Measurements from ENCODE around the gene LARP4B. TPM values are rescaled to one million over a fixed set of nuclear protein-coding genes. Genes with fewer than 3 reads are reported as not detected.

Gene LARP4B
- total and polyA plus RNA-seq, 2 of the 13 experiments (the other 11 are each of a cell fraction or from before 2014, with no cell fraction given) = 19.5 to 30.2 TPM

- peaks cover 0 to 30% of the 10 kb centered on the region in 2 experiments; a peak in 3 of 5 replicates for H3K27me3 ChIP-seq (ENCODE audit: control insufficient read depth in 1 of 2, insufficient read depth in 2 of 2, low read length in 2 of 2)
- intact Hi-C loops (cut with micrococcal nuclease; ENCODE audit: unreplicated experiment) (loop anchor here (2.0 kb wide), 2 partner anchors 16 to 40 kb away; partner anchors contain the start of gene LARP4B), in situ Hi-C loops (cut with HindIII; ENCODE audit: extremely low pct_ligation_motif_present, low pct_unique_long_range_greater_than_20kb) (no loop called here)
- FAIRE-seq (no peak), ATAC-seq (no peak), DNase-seq (ENCODE audit: low spot score) (no peak)
- POLR2A ChIA-PET = interaction anchor here (1.0 to 3.0 kb wide), 4 partner anchors 15 to 78 kb away, joined by 4 to 39 read pairs (median 8); partner anchors contain the start of genes GTPBP4 and IDI1
- peak overlapping the region; percentile 46 for H3K9ac ChIP-seq (ENCODE audit: insufficient read depth, low read depth, low read length)
- peaks cover 65% of the 10 kb centered on the region for H3K4me1 ChIP-seq (ENCODE audit: insufficient read depth, low read length)
- H3K4me3 ChIP-seq (replicated peaks in 1 of 3; ENCODE audit: insufficient read depth in 1 of 3, low read depth in 2 of 3, low read length in 3 of 3) = peak overlapping the region; percentile 35 to 56 (median 44)
- peak overlapping the region; percentile 45 for H2AFZ ChIP-seq (ENCODE audit: low read length)
- H3K4me2 ChIP-seq (ENCODE audit: low read depth, low read length) = peak overlapping the region; percentile 77
- 1% methylated on average over 4 of the region's 4 CpGs for WGBS (ENCODE audit: low lambda C conversion rate)
- peak overlapping the region; percentile 68 for H3K27ac ChIP-seq (ENCODE audit: extremely low read length, insufficient read depth, low read length)
- BruUV-seq (replicated peaks) = no TSS peak
- no peaks in the 10 kb centered on the region for H3K79me2 ChIP-seq (ENCODE audit: insufficient read depth, low read length)
- no peaks in the 10 kb centered on the region for H3K9me3 ChIP-seq (ENCODE audit: low read length)
- H4K20me1 ChIP-seq (ENCODE audit: insufficient read depth, low read length) = no peaks in the 10 kb centered on the region
- H3K36me3 ChIP-seq (replicated peaks in 1 of 2; ENCODE audit: control insufficient read depth in 1 of 2, insufficient read depth in 2 of 2, low read length in 2 of 2) = no peaks in the 10 kb centered on the region
- CTCF ChIA-PET (ENCODE audit: low intra/inter-chr PET ratio, low total read pairs) = no interaction called here
- TF ChIP-seq ZNF772 (CRISPR knock-in tag; IDR thresholded peaks at IDR 0.05) = 0 out of 2 replicates have a peak, but pooled peaks have one; percentile 38
- no peak for TF ChIP-seq ZNF556 (CRISPR knock-in tag; IDR thresholded peaks at IDR 0.05; ENCODE audit: borderline replicate concordance)
- TF ChIP-seq XRCC5 (optimal IDR thresholded peaks at IDR 0.05; ENCODE audit: low read length) = no peak
- peak; percentile 95 for TF ChIP-seq ATF7 (IDR thresholded peaks at IDR 0.05)
- no peak for TF ChIP-seq ATF7 (CRISPR knock-in tag; IDR thresholded peaks at IDR 0.05)
- no peak for TF ChIP-seq ZBED4 (CRISPR knock-in tag; IDR thresholded peaks at IDR 0.05; ENCODE audit: borderline replicate concordance)
- no peak for TF ChIP-seq NCOA2 (CRISPR knock-in tag; IDR thresholded peaks at IDR 0.05)
- peak; percentile 22; the same call in 1 of the 2 replicates for TF ChIP-seq CEBPG (CRISPR knock-in tag; IDR thresholded peaks at IDR 0.05)
- no peak for TF ChIP-seq CENPX (CRISPR knock-in tag; IDR thresholded peaks at IDR 0.05)
- TF ChIP-seq ZNF784 (CRISPR knock-in tag; IDR thresholded peaks at IDR 0.05; ENCODE audit: borderline replicate concordance) = no peak
- TF ChIP-seq, protein P1, sequence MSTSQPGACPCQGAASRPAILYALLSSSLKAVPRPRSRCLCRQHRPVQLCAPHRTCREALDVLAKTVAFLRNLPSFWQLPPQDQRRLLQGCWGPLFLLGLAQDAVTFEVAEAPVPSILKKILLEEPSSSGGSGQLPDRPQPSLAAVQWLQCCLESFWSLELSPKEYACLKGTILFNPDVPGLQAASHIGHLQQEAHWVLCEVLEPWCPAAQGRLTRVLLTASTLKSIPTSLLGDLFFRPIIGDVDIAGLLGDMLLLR (CRISPR knock-in tag; IDR thresholded peaks at IDR 0.05) = no peak
- TF ChIP-seq TFAP4 (IDR thresholded peaks at IDR 0.05; ENCODE audit: borderline replicate concordance, low read depth) = peak; percentile 68; the same call in 1 of the 2 replicates
- no peak for TF ChIP-seq HOXA7 (CRISPR knock-in tag; IDR thresholded peaks at IDR 0.05)
- TF ChIP-seq MLLT10 (CRISPR knock-in tag; IDR thresholded peaks at IDR 0.05) = no peak
- TF ChIP-seq, protein P2, sequence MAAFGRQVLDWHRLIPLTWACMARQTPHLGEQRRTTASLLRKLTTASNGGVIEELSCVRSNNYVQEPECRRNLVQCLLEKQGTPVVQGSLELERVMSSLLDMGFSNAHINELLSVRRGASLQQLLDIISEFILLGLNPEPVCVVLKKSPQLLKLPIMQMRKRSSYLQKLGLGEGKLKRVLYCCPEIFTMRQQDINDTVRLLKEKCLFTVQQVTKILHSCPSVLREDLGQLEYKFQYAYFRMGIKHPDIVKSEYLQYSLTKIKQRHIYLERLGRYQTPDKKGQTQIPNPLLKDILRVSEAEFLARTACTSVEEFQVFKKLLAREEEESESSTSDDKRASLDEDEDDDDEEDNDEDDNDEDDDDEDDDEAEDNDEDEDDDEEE (CRISPR knock-in tag; IDR thresholded peaks at IDR 0.05) = no peak
- TF ChIP-seq NCOA1 (CRISPR knock-in tag; IDR thresholded peaks at IDR 0.05) = no peak
- peak; percentile 65; the same call in 1 of the 2 replicates for TF ChIP-seq CEBPB (IDR thresholded peaks at IDR 0.05; ENCODE audit: borderline replicate concordance, low read depth, low read length)
- no peak for TF ChIP-seq FOSL1 (CRISPR knock-in tag; IDR thresholded peaks at IDR 0.05; ENCODE audit: borderline replicate concordance)
These were observed 39.6 kb upstream of the LARP4B start for GRCh38 chr10:971150-971542.
